Activated naive CD8-positive, alpha-beta T cell treated with anti-CD3 and anti-CD28 coated beads, Interleukin-2, amount 50 U/mL, for 24 hours (primary cell): ENCODE data around the gene TESK2.

Experiments
- ATAC-seq: fragments of 150-1000 bp; cut with Tn5 transposase; one replicate; pipeline ENCODE4 v1.10.0; 2021
- DNase-seq: peaks from one replicate; pipeline ENCODE4 v3.0.0; 2021
- H3K27ac Mint-ChIP-seq: one replicate; pipeline ENCODE4 v1.8.0; 2021; ENCODE audit warnings: mild to moderate bottlenecking, mixed read lengths
- H3K27me3 Mint-ChIP-seq: one replicate; pipeline ENCODE4 v1.8.0; 2021; ENCODE audit warnings: mixed read lengths
- H3K36me3 Mint-ChIP-seq: one replicate; pipeline ENCODE4 v1.8.0; 2021; ENCODE audit warnings: low read depth, mixed read lengths
- H3K4me1 Mint-ChIP-seq: one replicate; pipeline ENCODE4 v1.8.0; 2021; ENCODE audit warnings: mixed read lengths
- H3K4me3 Mint-ChIP-seq: one replicate; pipeline ENCODE4 v1.8.0; 2021; ENCODE audit warnings: mild to moderate bottlenecking, moderate library complexity, mixed read lengths
- H3K9me3 Mint-ChIP-seq: one replicate; pipeline ENCODE4 v1.8.0; 2021; ENCODE audit warnings: mixed read lengths

Gene TESK2

GRCh38 chr1:45429561-45430159 is 61.3 kb downstream of the TESK2 start:
- Mint-ChIP-seq H3K9me3 (no peaks in the 10 kb centered on the region), H3K4me3 (no peak overlapping the region), H3K4me1 (peaks cover 8% of the 10 kb centered on the region), H3K27me3 (no peaks in the 10 kb centered on the region), H3K27ac (no peak overlapping the region), H3K36me3 (no peaks in the 10 kb centered on the region)
- DNase-seq = no peak
- no peak for ATAC-seq

GRCh38 chr1:45423906-45424678 is 66.9 kb downstream of the TESK2 start:
- no peak overlapping the region for H3K4me3 Mint-ChIP-seq
- H3K4me1 Mint-ChIP-seq = no peaks in the 10 kb centered on the region
- H3K27ac Mint-ChIP-seq = no peak overlapping the region
- DNase-seq = no peak
- peaks cover 3% of the 10 kb centered on the region for H3K9me3 Mint-ChIP-seq
- ATAC-seq = no peak
- peaks cover 2% of the 10 kb centered on the region for H3K36me3 Mint-ChIP-seq
- H3K27me3 Mint-ChIP-seq = no peaks in the 10 kb centered on the region

- Mint-ChIP-seq H3K27ac (no peak overlapping the region), H3K36me3 (peaks cover 2% of the 10 kb centered on the region), H3K9me3 (peaks cover 3% of the 10 kb centered on the region), H3K27me3 (no peaks in the 10 kb centered on the region), H3K4me3 (no peak overlapping the region), H3K4me1 (no peaks in the 10 kb centered on the region)
- DNase-seq = no peak
- ATAC-seq = no peak
Observed at GRCh38 chr1:45421935-45422334, 69.0 kb downstream of the TESK2 start.

- Mint-ChIP-seq H3K27me3 (no peaks in the 10 kb centered on the region), H3K9me3 (no peaks in the 10 kb centered on the region), H3K27ac (no peak overlapping the region), H3K36me3 (no peaks in the 10 kb centered on the region), H3K4me3 (no peak overlapping the region), H3K4me1 (peaks cover 5% of the 10 kb centered on the region)
- ATAC-seq (no peak), DNase-seq (no peak)
Observed at GRCh38 chr1:45414746-45415145, 76.2 kb downstream of the TESK2 start.

DNA sequence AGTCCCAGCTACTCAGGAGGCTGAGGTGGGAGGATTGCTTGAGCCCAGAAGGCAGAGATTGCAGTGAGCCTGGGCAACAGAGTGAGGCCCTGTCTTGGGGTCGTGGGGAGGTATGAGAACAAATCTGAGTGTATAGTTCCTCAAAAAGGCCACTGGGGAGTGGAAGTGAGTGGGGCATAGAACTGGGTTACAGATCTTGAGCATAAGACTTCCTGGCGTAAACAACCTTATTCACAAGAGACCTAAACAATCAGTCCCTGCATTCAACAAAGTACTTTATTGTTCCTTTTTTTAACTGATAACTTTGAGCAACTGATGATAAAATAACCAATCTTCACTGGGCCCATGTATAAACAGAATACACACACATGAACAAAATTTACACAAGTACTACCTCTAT is 78.1 kb downstream of the TESK2 start:
- Mint-ChIP-seq H3K27me3 (no peaks in the 10 kb centered on the region), H3K27ac (peak overlapping the region; percentile 10), H3K36me3 (no peaks in the 10 kb centered on the region), H3K4me1 (peaks cover 12% of the 10 kb centered on the region), H3K9me3 (no peaks in the 10 kb centered on the region), H3K4me3 (no peak overlapping the region)
- ATAC-seq (no peak), DNase-seq (no peak)

DNA sequence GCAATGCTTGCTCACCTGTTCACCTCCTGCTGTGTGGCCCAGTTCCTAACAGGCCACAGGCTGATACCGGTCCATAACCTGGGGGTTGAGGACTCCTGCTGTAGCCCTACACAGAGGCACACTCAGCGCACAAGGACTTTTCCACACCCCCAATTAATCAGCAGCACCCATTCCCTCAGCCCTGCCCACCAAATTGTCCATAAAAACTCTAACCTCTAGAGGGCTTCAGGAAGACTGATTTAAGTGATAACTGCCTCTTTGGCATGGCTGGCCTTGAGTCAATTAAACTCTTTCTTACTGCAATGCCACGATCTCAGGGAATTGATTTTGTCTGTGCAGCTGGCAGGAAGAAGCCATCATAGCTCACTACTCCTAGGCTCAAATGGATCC is 79.5 kb downstream of the TESK2 start:
- H3K4me1 Mint-ChIP-seq = peaks cover 12% of the 10 kb centered on the region
- ATAC-seq = no peak
- no peaks in the 10 kb centered on the region for H3K27me3 Mint-ChIP-seq

DNA sequence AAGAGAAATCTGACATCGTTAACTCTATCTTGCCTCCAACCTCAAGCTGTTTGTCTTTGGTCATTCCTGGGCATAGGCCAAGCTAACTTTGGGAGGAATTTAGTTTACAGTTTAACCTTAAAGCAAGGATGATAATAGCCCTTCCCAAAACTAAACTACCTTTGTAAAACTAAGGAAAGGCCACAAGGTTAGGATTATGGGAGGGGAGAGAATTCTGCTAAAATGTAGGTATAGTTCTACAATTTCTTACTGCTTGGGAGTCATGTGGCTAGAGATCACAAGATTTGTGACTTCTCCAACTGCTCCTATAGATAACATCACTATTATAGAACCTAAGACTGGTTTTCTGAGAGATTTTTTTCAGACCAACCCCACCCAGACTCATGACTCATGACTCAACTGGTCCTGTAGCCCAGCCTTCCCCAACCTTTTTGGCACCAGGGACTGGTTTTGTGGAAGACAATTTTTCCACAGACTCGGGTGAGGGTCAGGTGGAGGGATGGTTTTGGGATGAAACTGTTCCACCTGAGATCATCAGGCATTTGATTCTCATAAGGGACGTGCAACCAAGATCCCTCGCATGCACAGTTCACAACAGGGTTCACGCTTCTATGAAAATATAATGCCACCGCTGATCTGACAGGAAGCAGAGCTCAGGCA is 80.0 kb downstream of the TESK2 start:
- Mint-ChIP-seq H3K36me3 (no peaks in the 10 kb centered on the region), H3K27ac (no peak overlapping the region), H3K9me3 (no peaks in the 10 kb centered on the region), H3K27me3 (no peaks in the 10 kb centered on the region), H3K4me1 (peaks cover 12% of the 10 kb centered on the region), H3K4me3 (no peak overlapping the region)
- DNase-seq (no peak), ATAC-seq (no peak)

More for the DNA sequence above, 79.5 kb downstream of the TESK2 start:
- no peak overlapping the region for H3K27ac Mint-ChIP-seq
- H3K36me3 Mint-ChIP-seq = no peaks in the 10 kb centered on the region
- no peak overlapping the region for H3K4me3 Mint-ChIP-seq
- no peak for DNase-seq
- H3K9me3 Mint-ChIP-seq = no peaks in the 10 kb centered on the region

- ATAC-seq (no peak), DNase-seq (no peak)
- no peaks in the 10 kb centered on the region for H3K36me3 Mint-ChIP-seq
- H3K27me3 Mint-ChIP-seq = no peaks in the 10 kb centered on the region
- no peaks in the 10 kb centered on the region for H3K9me3 Mint-ChIP-seq
- H3K4me1 Mint-ChIP-seq = peaks cover 11% of the 10 kb centered on the region
- no peak overlapping the region for H3K4me3 Mint-ChIP-seq
- H3K27ac Mint-ChIP-seq = no peak overlapping the region
Observed at GRCh38 chr1:45409276-45409675, 81.7 kb downstream of the TESK2 start.

- no peak for ATAC-seq
- Mint-ChIP-seq H3K4me1 (peaks cover 7% of the 10 kb centered on the region), H3K27me3 (no peaks in the 10 kb centered on the region), H3K36me3 (no peaks in the 10 kb centered on the region), H3K27ac (no peak overlapping the region), H3K4me3 (no peak overlapping the region), H3K9me3 (no peaks in the 10 kb centered on the region)
- no peak for DNase-seq
Observed at GRCh38 chr1:45407629-45408287, 83.2 kb downstream of the TESK2 start.

- Mint-ChIP-seq H3K4me3 (no peak overlapping the region), H3K36me3 (no peaks in the 10 kb centered on the region), H3K4me1 (peaks cover 7% of the 10 kb centered on the region), H3K9me3 (no peaks in the 10 kb centered on the region), H3K27ac (no peak overlapping the region), H3K27me3 (no peaks in the 10 kb centered on the region)
- DNase-seq (no peak), ATAC-seq (no peak)
Observed at GRCh38 chr1:45405636-45406035, 85.3 kb downstream of the TESK2 start.

DNA sequence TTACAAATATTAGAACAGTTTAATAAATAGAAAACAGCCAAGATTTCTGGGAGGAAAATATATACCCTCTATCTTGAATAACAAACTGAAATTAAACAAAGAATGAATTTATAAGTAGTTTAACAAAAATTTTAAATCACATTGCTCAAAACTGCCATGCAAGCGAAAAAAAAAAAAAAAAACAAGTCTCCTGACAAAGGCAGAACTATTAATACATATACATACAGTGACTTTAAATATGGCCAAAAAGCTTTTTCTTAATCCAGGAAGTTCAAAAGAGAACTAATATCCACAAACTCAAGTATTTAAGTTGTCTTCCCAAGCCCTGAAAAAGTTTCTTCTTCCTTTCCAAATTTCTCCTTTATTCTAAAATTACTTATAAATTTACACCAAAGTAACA is 87.2 kb downstream of the TESK2 start:
- no peaks in the 10 kb centered on the region for H3K4me1 Mint-ChIP-seq
- no peaks in the 10 kb centered on the region for H3K27me3 Mint-ChIP-seq
- no peak for DNase-seq
- no peak overlapping the region for H3K27ac Mint-ChIP-seq
- H3K4me3 Mint-ChIP-seq = no peak overlapping the region
- no peaks in the 10 kb centered on the region for H3K9me3 Mint-ChIP-seq
- no peaks in the 10 kb centered on the region for H3K36me3 Mint-ChIP-seq
- ATAC-seq = no peak

DNA sequence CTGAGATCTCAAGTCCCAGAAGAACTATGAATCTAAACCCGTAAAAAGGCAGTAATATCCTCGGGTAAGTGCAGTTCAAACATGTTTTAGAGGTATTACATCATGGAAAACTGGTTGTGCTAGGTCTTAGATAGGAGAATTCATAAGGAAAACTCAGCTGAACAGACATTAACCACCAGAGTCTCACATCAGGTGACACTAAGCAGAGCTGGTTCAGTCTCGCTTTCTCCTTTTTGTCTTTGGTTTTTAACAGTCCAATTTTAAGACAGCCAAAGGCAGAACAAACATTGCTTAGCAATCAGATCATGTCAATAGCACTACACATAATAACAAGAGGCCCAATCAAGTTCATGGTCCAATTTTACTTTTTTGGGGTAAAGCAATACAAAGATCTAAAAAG is 87.7 kb downstream of the TESK2 start:
- no peak overlapping the region for H3K27ac Mint-ChIP-seq
- H3K27me3 Mint-ChIP-seq = no peaks in the 10 kb centered on the region
- H3K4me3 Mint-ChIP-seq = no peak overlapping the region
- no peaks in the 10 kb centered on the region for H3K36me3 Mint-ChIP-seq
- no peaks in the 10 kb centered on the region for H3K4me1 Mint-ChIP-seq
- no peaks in the 10 kb centered on the region for H3K9me3 Mint-ChIP-seq
- no peak for DNase-seq
- ATAC-seq = no peak

DNA sequence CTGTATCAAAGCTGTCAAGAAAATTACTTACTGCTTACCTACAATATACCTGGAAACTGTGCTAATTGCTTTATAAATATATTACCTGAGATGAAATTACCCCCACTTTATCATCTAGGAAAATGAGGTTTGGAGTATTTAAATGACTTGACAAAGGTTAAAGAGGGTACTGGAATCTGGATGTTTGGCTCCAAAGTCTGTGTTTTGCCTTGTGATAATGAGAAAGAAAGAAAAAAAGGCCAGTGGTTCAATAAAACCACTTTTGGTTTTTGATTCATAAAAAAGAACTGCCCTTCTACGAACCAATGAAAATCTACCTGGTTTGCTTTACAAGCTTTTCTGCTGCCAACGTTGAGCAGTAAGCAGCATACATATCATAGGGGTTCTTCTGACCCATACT is 89.4 kb downstream of the TESK2 start:
- Mint-ChIP-seq H3K27me3 (no peaks in the 10 kb centered on the region), H3K27ac (no peak overlapping the region), H3K9me3 (no peaks in the 10 kb centered on the region), H3K4me1 (no peaks in the 10 kb centered on the region), H3K4me3 (no peak overlapping the region), H3K36me3 (no peaks in the 10 kb centered on the region)
- ATAC-seq (no peak), DNase-seq (no peak)

- ATAC-seq (no peak), DNase-seq (no peak)
- Mint-ChIP-seq H3K4me3 (no peak overlapping the region), H3K27ac (no peak overlapping the region), H3K36me3 (no peaks in the 10 kb centered on the region), H3K27me3 (no peaks in the 10 kb centered on the region), H3K9me3 (no peaks in the 10 kb centered on the region), H3K4me1 (peaks cover 3% of the 10 kb centered on the region)
Observed at GRCh38 chr1:45400049-45400448, 90.9 kb downstream of the TESK2 start.

GRCh38 chr1:45397285-45397684 is 93.7 kb downstream of the TESK2 start:
- Mint-ChIP-seq H3K36me3 (no peaks in the 10 kb centered on the region), H3K4me1 (peaks cover 19% of the 10 kb centered on the region), H3K27ac (no peak overlapping the region), H3K27me3 (no peaks in the 10 kb centered on the region), H3K9me3 (no peaks in the 10 kb centered on the region), H3K4me3 (no peak overlapping the region)
- DNase-seq (no peak), ATAC-seq (no peak)
